ENCODE results near the gene ANAPC13. TPM values are rescaled to one million over a fixed set of nuclear protein-coding genes. Genes with fewer than 3 reads are reported as not detected.

Gene ANAPC13
- total RNA-seq, 1 donor from 2014 or later: 59.3 TPM

- DNase-seq (ENCODE audit: extremely low read depth, low read depth, low spot score): peak; percentile 75
Observed at GRCh38 chr3:134483195-134483900, 2.4 kb downstream of the ANAPC13 start.

- DNase-seq (ENCODE audit: extremely low read depth, low read depth, low spot score): no peak
Observed at GRCh38 chr3:134482622-134483021, 3.2 kb downstream of the ANAPC13 start.

GRCh38 chr3:134481166-134481565 is 4.6 kb downstream of the ANAPC13 start:
- DNase-seq (ENCODE audit: extremely low read depth, low read depth, low spot score): no peak

- DNase-seq (ENCODE audit: extremely low read depth, low read depth, low spot score): no peak
Observed at GRCh38 chr3:134480546-134480945, 5.2 kb downstream of the ANAPC13 start.

GRCh38 chr3:134477938-134478337 is 7.8 kb downstream of the ANAPC13 start:
- DNase-seq (ENCODE audit: extremely low read depth, low read depth, low spot score): no peak

- no peak for DNase-seq (ENCODE audit: extremely low read depth, low read depth, low spot score)
Observed at GRCh38 chr3:134477002-134477401, 8.8 kb downstream of the ANAPC13 start.

GRCh38 chr3:134476306-134476705 is 9.5 kb downstream of the ANAPC13 start:
- DNase-seq (ENCODE audit: extremely low read depth, low read depth, low spot score): no peak

GRCh38 chr3:134474956-134475355 is 10.8 kb downstream of the ANAPC13 start:
- no peak for DNase-seq (ENCODE audit: extremely low read depth, low read depth, low spot score)

GRCh38 chr3:134473868-134474546 is 11.8 kb downstream of the ANAPC13 start:
- DNase-seq (ENCODE audit: extremely low read depth, low read depth, low spot score): peak; percentile 78

GRCh38 chr3:134472831-134473230 is 13.0 kb downstream of the ANAPC13 start:
- no peak for DNase-seq (ENCODE audit: extremely low read depth, low read depth, low spot score)

GRCh38 chr3:134471521-134472193 is 14.1 kb downstream of the ANAPC13 start:
- DNase-seq (ENCODE audit: extremely low read depth, low read depth, low spot score): no peak

- no peak for DNase-seq (ENCODE audit: extremely low read depth, low read depth, low spot score)
Observed at GRCh38 chr3:134468519-134468918, 17.3 kb downstream of the ANAPC13 start.

- no peak for DNase-seq (ENCODE audit: extremely low read depth, low read depth, low spot score)
Observed at GRCh38 chr3:134466331-134466730, 19.5 kb downstream of the ANAPC13 start.

GRCh38 chr3:134464689-134465365 is 21.0 kb downstream of the ANAPC13 start:
- no peak for DNase-seq (ENCODE audit: extremely low read depth, low read depth, low spot score)

- no peak for DNase-seq (ENCODE audit: extremely low read depth, low read depth, low spot score)
Observed at GRCh38 chr3:134464064-134464688, 21.6 kb downstream of the ANAPC13 start.

- DNase-seq (ENCODE audit: extremely low read depth, low read depth, low spot score): no peak
Observed at GRCh38 chr3:134463676-134464063, 22.1 kb downstream of the ANAPC13 start.

GRCh38 chr3:134462331-134462941 is 23.3 kb downstream of the ANAPC13 start:
- DNase-seq (ENCODE audit: extremely low read depth, low read depth, low spot score): no peak

GRCh38 chr3:134460965-134461364 is 24.8 kb downstream of the ANAPC13 start:
- no peak for DNase-seq (ENCODE audit: extremely low read depth, low read depth, low spot score)

GRCh38 chr3:134459562-134459961 is 26.2 kb downstream of the ANAPC13 start:
- DNase-seq (ENCODE audit: extremely low read depth, low read depth, low spot score): no peak

- DNase-seq (ENCODE audit: extremely low read depth, low read depth, low spot score): no peak
Observed at GRCh38 chr3:134458406-134458945, 27.3 kb downstream of the ANAPC13 start.

Measured in glomerular endothelial cell (primary cell).